ENCODE data around the gene GRM7. TPM values are rescaled to one million over a fixed set of nuclear protein-coding genes. Genes with fewer than 3 reads are reported as not detected.

The GRM7 gene
- total RNA-seq, 1 donor from 2014 or later = 9.9 TPM

DNA sequence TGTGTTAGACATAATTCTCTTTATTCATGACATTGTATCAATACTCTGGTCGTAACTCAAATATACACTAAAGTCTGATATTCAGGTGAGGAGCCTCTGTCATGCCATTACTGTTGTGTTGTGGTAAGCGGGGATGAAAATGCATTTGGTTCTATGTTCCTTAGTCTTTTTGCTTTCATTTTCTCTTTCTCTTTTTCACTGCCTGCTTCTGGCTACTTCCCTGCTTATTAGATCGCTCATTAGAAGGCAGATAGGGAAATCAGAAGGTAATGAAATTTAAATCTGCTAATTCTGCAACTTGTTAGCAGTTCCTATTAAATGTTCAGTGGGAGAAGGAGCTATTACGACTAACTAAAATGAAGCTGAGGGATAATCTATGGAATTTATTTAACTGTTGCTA is 345.0 kb downstream of the GRM7 start:
- TF ChIP-seq, protein P1, sequence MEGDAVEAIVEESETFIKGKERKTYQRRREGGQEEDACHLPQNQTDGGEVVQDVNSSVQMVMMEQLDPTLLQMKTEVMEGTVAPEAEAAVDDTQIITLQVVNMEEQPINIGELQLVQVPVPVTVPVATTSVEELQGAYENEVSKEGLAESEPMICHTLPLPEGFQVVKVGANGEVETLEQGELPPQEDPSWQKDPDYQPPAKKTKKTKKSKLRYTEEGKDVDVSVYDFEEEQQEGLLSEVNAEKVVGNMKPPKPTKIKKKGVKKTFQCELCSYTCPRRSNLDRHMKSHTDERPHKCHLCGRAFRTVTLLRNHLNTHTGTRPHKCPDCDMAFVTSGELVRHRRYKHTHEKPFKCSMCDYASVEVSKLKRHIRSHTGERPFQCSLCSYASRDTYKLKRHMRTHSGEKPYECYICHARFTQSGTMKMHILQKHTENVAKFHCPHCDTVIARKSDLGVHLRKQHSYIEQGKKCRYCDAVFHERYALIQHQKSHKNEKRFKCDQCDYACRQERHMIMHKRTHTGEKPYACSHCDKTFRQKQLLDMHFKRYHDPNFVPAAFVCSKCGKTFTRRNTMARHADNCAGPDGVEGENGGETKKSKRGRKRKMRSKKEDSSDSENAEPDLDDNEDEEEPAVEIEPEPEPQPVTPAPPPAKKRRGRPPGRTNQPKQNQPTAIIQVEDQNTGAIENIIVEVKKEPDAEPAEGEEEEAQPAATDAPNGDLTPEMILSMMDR (conservative IDR thresholded peaks at IDR 0.05) = no peak
- Mint-ChIP-seq H3K36me3 (no peaks in the 10 kb centered on the region), H3K27me3 (no peaks in the 10 kb centered on the region), H3K27ac (no peak overlapping the region), H3K9me3 (no peaks in the 10 kb centered on the region), H3K4me3 (no peak overlapping the region), H3K4me1 (ENCODE audit: unreplicated experiment) (peaks cover 5% of the 10 kb centered on the region)
- DNase-seq (ENCODE audit: extremely low spot score, unreplicated experiment) = no peak

DNA sequence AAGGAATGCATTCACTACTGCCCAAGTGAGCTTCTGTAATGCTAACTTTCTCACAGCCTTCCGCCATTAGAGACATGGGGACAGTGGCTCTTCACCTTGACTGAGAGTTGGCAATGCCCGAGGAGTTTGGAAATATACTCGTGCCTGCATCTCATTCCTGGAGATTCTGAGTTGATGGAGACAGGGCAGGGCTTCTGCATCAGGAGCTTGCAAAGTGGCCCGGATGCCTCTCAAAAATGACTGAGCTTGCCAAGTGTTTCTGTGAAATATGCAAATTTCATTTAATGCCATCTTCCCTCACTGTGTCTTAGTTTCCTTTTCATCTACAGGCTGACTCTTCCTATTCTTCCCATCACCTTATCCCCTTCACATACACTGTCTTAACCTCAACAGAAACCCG is 346.2 kb downstream of the GRM7 start:
- H3K9me3 Mint-ChIP-seq = no peaks in the 10 kb centered on the region
- TF ChIP-seq, protein P1 (conservative IDR thresholded peaks at IDR 0.05) = no peak
- no peaks in the 10 kb centered on the region for H3K27me3 Mint-ChIP-seq
- peaks cover 3% of the 10 kb centered on the region for H3K4me1 Mint-ChIP-seq (ENCODE audit: unreplicated experiment)
- H3K36me3 Mint-ChIP-seq = no peaks in the 10 kb centered on the region
- DNase-seq (ENCODE audit: extremely low spot score, unreplicated experiment) = no peak
- no peak overlapping the region for H3K27ac Mint-ChIP-seq
- H3K4me3 Mint-ChIP-seq = no peak overlapping the region

DNA sequence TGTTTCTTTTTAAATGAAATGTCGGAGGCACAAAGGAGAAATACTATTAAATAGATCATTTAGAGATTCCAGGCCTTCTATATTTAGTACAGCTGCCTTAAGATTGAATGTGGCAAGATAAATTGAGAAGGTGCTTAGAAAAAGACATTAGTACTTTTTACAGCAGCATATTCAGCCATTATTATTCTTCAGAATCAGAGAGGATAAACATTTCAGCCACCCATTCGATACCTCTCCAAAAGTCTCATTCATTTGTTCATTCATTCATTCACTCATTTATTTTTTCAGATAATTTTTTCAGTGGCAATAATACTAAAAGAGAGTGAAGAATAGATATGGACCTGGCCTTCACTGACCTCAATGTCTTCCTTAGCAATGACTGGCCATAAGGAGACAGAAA is 347.0 kb downstream of the GRM7 start:
- peaks cover 3% of the 10 kb centered on the region for H3K4me1 Mint-ChIP-seq (ENCODE audit: unreplicated experiment)
- H3K27ac Mint-ChIP-seq = no peak overlapping the region
- TF ChIP-seq, protein P1 (conservative IDR thresholded peaks at IDR 0.05) = no peak
- H3K4me3 Mint-ChIP-seq = no peak overlapping the region
- no peaks in the 10 kb centered on the region for H3K9me3 Mint-ChIP-seq
- no peak for DNase-seq (ENCODE audit: extremely low spot score, unreplicated experiment)
- H3K27me3 Mint-ChIP-seq = no peaks in the 10 kb centered on the region
- H3K36me3 Mint-ChIP-seq = no peaks in the 10 kb centered on the region

DNA sequence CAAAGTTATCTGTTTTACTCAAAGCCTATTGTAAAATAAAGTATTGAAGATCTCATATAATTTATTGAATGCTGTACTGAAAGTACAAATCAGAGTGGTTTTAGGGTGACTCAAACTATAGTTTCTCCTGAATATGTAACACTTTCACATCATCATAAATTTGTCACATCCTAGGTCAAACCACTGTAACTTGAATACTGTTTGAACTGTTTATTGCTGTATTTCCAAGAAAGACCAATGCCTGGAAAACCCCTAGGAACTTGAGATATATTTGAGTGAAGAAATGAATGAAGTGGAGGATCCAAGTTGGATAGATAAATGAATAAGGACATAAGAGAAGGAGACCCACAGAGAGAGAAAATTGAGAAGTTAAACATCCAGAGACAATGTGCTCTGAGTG is 348.2 kb downstream of the GRM7 start:
- Mint-ChIP-seq H3K9me3 (no peaks in the 10 kb centered on the region), H3K4me1 (ENCODE audit: unreplicated experiment) (peaks cover 3% of the 10 kb centered on the region), H3K36me3 (no peaks in the 10 kb centered on the region), H3K27me3 (no peaks in the 10 kb centered on the region), H3K27ac (no peak overlapping the region), H3K4me3 (no peak overlapping the region)
- no peak for DNase-seq (ENCODE audit: extremely low spot score, unreplicated experiment)
- TF ChIP-seq, protein P1 (conservative IDR thresholded peaks at IDR 0.05) = no peak

DNA sequence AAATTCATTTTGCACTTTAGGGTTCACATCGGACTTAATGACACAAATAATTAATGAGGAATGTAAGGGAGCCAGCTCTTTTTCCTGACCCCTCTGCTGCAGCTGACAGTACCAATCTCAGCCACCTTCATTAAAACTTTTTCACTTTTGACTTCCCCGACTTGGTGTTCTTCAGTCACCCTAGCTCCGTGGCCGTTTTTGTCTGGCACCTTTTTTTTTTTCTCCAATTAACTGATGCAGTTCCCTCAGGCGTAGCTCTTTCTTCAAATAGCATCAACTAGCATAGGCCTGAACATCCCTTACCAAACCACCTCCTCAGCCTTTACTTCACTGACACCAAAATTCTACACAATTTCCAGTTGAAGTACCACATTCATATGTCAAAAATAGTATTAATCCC is 350.8 kb downstream of the GRM7 start:
- Mint-ChIP-seq H3K4me3 (no peak overlapping the region), H3K9me3 (no peaks in the 10 kb centered on the region), H3K27ac (no peak overlapping the region), H3K36me3 (no peaks in the 10 kb centered on the region), H3K4me1 (ENCODE audit: unreplicated experiment) (peaks cover 3% of the 10 kb centered on the region), H3K27me3 (no peaks in the 10 kb centered on the region)
- TF ChIP-seq, protein P1 (conservative IDR thresholded peaks at IDR 0.05) = no peak
- no peak for DNase-seq (ENCODE audit: extremely low spot score, unreplicated experiment)

DNA sequence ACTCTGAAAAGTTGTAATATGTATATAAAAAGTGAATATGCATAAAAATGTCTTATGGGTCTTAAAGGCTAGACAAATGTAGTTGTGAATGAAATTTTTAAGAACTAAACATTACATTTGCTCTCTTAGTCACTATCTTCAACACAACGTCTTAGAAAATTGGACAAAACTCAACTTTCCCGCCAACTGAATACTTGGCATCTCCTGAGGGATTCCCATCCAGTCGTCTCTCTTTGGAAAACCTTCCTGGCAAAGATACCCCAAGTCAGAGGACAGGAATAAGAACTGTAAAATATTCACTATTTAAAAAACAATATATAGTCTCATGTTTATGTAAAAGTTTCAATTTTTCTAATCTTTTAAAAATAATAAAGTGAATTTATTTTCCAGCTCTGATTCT is 354.8 kb downstream of the GRM7 start:
- H3K27ac Mint-ChIP-seq = no peak overlapping the region
- H3K36me3 Mint-ChIP-seq = no peaks in the 10 kb centered on the region
- no peak for DNase-seq (ENCODE audit: extremely low spot score, unreplicated experiment)
- H3K4me1 Mint-ChIP-seq (ENCODE audit: unreplicated experiment) = peaks cover 3% of the 10 kb centered on the region
- TF ChIP-seq, protein P1 (conservative IDR thresholded peaks at IDR 0.05) = no peak
- H3K27me3 Mint-ChIP-seq = no peaks in the 10 kb centered on the region
- no peak overlapping the region for H3K4me3 Mint-ChIP-seq
- no peaks in the 10 kb centered on the region for H3K9me3 Mint-ChIP-seq
